K562 (cell line): ENCODE measurements around the gene ZDHHC18. TPM values are rescaled to one million over a fixed set of nuclear protein-coding genes. Genes with fewer than 3 reads are reported as not detected.

Source experiments
- LCOR ChIP-seq: sonication (generic); formaldehyde crosslinking; IDR thresholded peaks from 2 replicates; pipeline ENCODE4 v1.8.0; 2022; ENCODE audit warnings: mild to moderate bottlenecking, missing genetic modification reagents
- TAF7 ChIP-seq: fragments of 450-650 bp; IDR thresholded peaks from 2 replicates; pipeline ENCODE4 v1.6.1; 2016; ENCODE audit warnings: missing genetic modification characterization, missing compliant biosample characterization
- polyA plus RNA-seq, 8 experiments: library from polyadenylated mRNA; depleted of rRNA in 4 of 8; stranded (reverse) in 5 of 8; unstranded in 3 of 8; fragments of >200 nt; fragmentation: Nextera tagmentation in 2 of 8; fragmentation: Illumina TruSeq in 1 of 8; extraction: Ambion mirVana in 2 of 8; extraction: Trizol in 1 of 8; gene quantifications; 2 replicates each; pipeline versions ENCODE4 v1.2.1 to v1.2.3, GENCODE V29; 2011 to 2014; ENCODE audit warnings: inconsistent platforms in 1 of 8, missing spikeins in 1 of 8
- total RNA-seq, 7 experiments: library from RNA; depleted of rRNA in 6 of 7; stranded (reverse); fragments of >200 nt in 6 of 7; fragmentation: Illumina TruSeq in 2 of 7; extraction: Trizol in 2 of 7; gene quantifications; 2 replicates each; pipeline versions ENCODE4 v1.2.1 to v1.2.3, GENCODE V29; 2011 to 2021; ENCODE audit warnings: low replicate concordance in 1 of 7
- TF ChIP-seq, protein P1 (sequence below): fragments of 450-650 bp; IDR thresholded peaks from 2 replicates; pipeline ENCODE4 v1.6.1; 2018; ENCODE audit not compliant: partially characterized antibody
- TF ChIP-seq, protein P2 (sequence below), 3 experiments: IDR thresholded peaks in 2 of 3; conservative IDR thresholded peaks in 1 of 3; 2 replicates each; pipeline ENCODE4 v1.5.1; 2011 to 2012; ENCODE audit warnings: low read length in 3 of 3, mild to moderate bottlenecking in 3 of 3, control low read depth in 2 of 3, improper control_type of control experiment in 1 of 3, inconsistent platforms in 1 of 3, low read depth in 1 of 3, mixed read lengths in 1 of 3, moderate library complexity in 1 of 3; ENCODE audit not compliant: insufficient read depth in 2 of 3
- TF ChIP-seq, protein P3 (sequence below): sonication (generic); formaldehyde crosslinking; IDR thresholded peaks from 2 replicates; pipeline ENCODE4 v1.8.0; 2023; ENCODE audit warnings: mild to moderate bottlenecking, missing genetic modification reagents
- TF ChIP-seq, protein P4 (sequence below): fragments of 250-450 bp; sonication (Bioruptor Pico); IDR thresholded peaks from 2 replicates; pipeline ENCODE4 v1.4.0; 2020; ENCODE audit warnings: mild to moderate bottlenecking, moderate library complexity, borderline replicate concordance
- TF ChIP-seq, protein P5 (sequence below): fragments of 450-650 bp; IDR thresholded peaks from 2 replicates; pipeline ENCODE4 v1.6.1; 2018; ENCODE audit warnings: mild to moderate bottlenecking, low read depth; ENCODE audit not compliant: partially characterized antibody
- TF ChIP-seq, protein P6 (sequence below): fragments of 250-450 bp; sonication (Bioruptor Pico); IDR thresholded peaks from 2 replicates; pipeline ENCODE4 v1.8.0; 2021; ENCODE audit warnings: moderate library complexity, mild to moderate bottlenecking, inconsistent platforms
- TF ChIP-seq, protein P7 (sequence below): IDR thresholded peaks from 2 replicates; pipeline ENCODE4 v1.6.1; 2016; ENCODE audit warnings: missing genetic modification characterization, missing compliant biosample characterization

Gene ZDHHC18
- total and polyA plus RNA-seq, 9 of the 15 experiments (the other 6 are each of a cell fraction or from before 2014, with no cell fraction given) = 0.42 to 35.6 (median 15.8) TPM

DNA sequence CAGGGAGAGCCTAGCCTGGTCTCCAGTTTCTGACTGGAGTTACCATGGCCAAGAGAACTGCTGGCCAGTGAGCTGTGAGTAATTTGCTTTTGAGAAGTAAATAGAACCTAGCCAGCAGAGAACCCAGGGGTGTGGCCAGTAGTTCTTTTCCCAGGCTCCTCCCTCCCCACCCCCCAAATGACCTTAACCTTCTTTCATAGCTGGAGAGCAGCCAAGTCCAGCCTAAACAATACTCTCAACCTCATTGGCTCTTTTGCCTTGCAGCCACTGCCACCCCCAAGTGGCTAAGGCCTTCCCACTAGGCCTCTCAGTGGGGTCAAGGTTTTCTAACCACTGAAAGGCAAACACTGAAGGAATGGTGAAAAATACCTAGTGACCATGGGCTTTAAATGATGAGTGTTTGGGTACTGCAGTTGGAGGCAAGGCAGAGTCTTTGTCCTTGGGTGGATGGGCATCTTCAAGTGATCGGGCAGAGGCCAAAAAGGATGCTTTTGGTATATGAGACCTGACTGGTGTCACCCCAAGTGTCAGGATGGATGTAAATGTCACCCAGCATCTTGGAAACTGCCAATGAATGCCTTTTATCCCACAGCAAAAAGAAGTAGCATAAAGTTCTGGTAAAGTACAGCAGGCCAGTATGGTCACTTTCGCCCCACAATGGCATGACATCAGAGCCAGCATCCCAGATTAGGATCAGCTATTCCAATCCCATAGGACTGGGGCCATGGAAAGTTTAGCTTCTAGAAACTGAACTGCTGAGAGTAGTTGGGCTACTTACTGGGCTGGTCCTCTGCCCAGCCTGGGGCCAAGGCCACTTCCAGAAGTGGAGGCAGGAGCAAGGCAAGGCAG, 42.2 kb upstream of the ZDHHC18 start (continued):
- TF ChIP-seq, protein P1, sequence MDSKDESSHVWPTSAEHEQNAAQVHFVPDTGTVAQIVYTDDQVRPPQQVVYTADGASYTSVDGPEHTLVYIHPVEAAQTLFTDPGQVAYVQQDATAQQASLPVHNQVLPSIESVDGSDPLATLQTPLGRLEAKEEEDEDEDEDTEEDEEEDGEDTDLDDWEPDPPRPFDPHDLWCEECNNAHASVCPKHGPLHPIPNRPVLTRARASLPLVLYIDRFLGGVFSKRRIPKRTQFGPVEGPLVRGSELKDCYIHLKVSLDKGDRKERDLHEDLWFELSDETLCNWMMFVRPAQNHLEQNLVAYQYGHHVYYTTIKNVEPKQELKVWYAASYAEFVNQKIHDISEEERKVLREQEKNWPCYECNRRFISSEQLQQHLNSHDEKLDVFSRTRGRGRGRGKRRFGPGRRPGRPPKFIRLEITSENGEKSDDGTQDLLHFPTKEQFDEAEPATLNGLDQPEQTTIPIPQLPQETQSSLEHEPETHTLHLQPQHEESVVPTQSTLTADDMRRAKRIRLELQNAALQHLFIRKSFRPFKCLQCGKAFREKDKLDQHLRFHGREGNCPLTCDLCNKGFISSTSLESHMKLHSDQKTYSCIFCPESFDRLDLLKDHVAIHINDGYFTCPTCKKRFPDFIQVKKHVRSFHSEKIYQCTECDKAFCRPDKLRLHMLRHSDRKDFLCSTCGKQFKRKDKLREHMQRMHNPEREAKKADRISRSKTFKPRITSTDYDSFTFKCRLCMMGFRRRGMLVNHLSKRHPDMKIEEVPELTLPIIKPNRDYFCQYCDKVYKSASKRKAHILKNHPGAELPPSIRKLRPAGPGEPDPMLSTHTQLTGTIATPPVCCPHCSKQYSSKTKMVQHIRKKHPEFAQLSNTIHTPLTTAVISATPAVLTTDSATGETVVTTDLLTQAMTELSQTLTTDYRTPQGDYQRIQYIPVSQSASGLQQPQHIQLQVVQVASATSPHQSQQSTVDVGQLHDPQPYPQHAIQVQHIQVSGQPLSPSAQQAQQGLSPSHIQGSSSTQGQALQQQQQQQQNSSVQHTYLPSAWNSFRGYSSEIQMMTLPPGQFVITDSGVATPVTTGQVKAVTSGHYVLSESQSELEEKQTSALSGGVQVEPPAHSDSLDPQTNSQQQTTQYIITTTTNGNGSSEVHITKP = peak; percentile 83
- TF ChIP-seq, protein P2, sequence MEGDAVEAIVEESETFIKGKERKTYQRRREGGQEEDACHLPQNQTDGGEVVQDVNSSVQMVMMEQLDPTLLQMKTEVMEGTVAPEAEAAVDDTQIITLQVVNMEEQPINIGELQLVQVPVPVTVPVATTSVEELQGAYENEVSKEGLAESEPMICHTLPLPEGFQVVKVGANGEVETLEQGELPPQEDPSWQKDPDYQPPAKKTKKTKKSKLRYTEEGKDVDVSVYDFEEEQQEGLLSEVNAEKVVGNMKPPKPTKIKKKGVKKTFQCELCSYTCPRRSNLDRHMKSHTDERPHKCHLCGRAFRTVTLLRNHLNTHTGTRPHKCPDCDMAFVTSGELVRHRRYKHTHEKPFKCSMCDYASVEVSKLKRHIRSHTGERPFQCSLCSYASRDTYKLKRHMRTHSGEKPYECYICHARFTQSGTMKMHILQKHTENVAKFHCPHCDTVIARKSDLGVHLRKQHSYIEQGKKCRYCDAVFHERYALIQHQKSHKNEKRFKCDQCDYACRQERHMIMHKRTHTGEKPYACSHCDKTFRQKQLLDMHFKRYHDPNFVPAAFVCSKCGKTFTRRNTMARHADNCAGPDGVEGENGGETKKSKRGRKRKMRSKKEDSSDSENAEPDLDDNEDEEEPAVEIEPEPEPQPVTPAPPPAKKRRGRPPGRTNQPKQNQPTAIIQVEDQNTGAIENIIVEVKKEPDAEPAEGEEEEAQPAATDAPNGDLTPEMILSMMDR (IDR thresholded peaks at IDR 0.05 in 2 of 3, conservative IDR thresholded peaks at IDR 0.05 in 1 of 3; ENCODE audit: insufficient read depth in 2 of 3, low read depth in 1 of 3, low read length in 3 of 3) = peak; percentile 14 to 34 (median 28); a peak in 4 of 6 replicates
- TF ChIP-seq, protein P3, sequence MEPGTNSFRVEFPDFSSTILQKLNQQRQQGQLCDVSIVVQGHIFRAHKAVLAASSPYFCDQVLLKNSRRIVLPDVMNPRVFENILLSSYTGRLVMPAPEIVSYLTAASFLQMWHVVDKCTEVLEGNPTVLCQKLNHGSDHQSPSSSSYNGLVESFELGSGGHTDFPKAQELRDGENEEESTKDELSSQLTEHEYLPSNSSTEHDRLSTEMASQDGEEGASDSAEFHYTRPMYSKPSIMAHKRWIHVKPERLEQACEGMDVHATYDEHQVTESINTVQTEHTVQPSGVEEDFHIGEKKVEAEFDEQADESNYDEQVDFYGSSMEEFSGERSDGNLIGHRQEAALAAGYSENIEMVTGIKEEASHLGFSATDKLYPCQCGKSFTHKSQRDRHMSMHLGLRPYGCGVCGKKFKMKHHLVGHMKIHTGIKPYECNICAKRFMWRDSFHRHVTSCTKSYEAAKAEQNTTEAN (CRISPR knock-in tag) = 0 out of 2 replicates have a peak, but pooled peaks have one; percentile 17
- peak; percentile 17; the same call in 1 of the 2 replicates for TF ChIP-seq TAF7 (tag)
- TF ChIP-seq, protein P4, sequence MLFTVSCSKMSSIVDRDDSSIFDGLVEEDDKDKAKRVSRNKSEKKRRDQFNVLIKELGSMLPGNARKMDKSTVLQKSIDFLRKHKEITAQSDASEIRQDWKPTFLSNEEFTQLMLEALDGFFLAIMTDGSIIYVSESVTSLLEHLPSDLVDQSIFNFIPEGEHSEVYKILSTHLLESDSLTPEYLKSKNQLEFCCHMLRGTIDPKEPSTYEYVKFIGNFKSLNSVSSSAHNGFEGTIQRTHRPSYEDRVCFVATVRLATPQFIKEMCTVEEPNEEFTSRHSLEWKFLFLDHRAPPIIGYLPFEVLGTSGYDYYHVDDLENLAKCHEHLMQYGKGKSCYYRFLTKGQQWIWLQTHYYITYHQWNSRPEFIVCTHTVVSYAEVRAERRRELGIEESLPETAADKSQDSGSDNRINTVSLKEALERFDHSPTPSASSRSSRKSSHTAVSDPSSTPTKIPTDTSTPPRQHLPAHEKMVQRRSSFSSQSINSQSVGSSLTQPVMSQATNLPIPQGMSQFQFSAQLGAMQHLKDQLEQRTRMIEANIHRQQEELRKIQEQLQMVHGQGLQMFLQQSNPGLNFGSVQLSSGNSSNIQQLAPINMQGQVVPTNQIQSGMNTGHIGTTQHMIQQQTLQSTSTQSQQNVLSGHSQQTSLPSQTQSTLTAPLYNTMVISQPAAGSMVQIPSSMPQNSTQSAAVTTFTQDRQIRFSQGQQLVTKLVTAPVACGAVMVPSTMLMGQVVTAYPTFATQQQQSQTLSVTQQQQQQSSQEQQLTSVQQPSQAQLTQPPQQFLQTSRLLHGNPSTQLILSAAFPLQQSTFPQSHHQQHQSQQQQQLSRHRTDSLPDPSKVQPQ (CRISPR knock-in tag) = no peak
- TF ChIP-seq LCOR = peak; percentile 99
- TF ChIP-seq, protein P5, sequence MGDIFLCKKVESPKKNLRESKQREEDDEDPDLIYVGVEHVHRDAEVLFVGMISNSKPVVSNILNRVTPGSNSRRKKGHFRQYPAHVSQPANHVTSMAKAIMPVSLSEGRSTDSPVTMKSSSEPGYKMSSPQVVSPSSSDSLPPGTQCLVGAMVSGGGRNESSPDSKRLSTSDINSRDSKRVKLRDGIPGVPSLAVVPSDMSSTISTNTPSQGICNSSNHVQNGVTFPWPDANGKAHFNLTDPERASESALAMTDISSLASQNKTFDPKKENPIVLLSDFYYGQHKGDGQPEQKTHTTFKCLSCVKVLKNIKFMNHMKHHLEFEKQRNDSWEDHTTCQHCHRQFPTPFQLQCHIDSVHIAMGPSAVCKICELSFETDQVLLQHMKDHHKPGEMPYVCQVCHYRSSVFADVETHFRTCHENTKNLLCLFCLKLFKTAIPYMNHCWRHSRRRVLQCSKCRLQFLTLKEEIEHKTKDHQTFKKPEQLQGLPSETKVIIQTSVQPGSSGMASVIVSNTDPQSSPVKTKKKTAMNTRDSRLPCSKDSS = no peak
- TF ChIP-seq, protein P6, sequence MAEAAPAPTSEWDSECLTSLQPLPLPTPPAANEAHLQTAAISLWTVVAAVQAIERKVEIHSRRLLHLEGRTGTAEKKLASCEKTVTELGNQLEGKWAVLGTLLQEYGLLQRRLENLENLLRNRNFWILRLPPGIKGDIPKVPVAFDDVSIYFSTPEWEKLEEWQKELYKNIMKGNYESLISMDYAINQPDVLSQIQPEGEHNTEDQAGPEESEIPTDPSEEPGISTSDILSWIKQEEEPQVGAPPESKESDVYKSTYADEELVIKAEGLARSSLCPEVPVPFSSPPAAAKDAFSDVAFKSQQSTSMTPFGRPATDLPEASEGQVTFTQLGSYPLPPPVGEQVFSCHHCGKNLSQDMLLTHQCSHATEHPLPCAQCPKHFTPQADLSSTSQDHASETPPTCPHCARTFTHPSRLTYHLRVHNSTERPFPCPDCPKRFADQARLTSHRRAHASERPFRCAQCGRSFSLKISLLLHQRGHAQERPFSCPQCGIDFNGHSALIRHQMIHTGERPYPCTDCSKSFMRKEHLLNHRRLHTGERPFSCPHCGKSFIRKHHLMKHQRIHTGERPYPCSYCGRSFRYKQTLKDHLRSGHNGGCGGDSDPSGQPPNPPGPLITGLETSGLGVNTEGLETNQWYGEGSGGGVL (CRISPR knock-in tag) = no peak
- TF ChIP-seq, protein P7, sequence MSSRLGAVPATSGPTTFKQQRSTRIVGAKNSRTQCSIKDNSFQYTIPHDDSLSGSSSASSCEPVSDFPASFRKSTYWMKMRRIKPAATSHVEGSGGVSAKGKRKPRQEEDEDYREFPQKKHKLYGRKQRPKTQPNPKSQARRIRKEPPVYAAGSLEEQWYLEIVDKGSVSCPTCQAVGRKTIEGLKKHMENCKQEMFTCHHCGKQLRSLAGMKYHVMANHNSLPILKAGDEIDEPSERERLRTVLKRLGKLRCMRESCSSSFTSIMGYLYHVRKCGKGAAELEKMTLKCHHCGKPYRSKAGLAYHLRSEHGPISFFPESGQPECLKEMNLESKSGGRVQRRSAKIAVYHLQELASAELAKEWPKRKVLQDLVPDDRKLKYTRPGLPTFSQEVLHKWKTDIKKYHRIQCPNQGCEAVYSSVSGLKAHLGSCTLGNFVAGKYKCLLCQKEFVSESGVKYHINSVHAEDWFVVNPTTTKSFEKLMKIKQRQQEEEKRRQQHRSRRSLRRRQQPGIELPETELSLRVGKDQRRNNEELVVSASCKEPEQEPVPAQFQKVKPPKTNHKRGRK = no peak
